CD4-positive, alpha-beta T cell treated with Interferon gamma for 1 hour (primary cell): ENCODE data around the gene TBC1D30.
"Not testable (repeated sequence)": the region's sequence is repeated elsewhere in the genome, so short reads cannot be mapped to it uniquely, and the experiment has no call there.

Experiments used
- DNase-seq: peaks from one replicate; pipeline ENCODE4 v3.0.0-alpha.2; 2020

The TBC1D30 gene, protein sequence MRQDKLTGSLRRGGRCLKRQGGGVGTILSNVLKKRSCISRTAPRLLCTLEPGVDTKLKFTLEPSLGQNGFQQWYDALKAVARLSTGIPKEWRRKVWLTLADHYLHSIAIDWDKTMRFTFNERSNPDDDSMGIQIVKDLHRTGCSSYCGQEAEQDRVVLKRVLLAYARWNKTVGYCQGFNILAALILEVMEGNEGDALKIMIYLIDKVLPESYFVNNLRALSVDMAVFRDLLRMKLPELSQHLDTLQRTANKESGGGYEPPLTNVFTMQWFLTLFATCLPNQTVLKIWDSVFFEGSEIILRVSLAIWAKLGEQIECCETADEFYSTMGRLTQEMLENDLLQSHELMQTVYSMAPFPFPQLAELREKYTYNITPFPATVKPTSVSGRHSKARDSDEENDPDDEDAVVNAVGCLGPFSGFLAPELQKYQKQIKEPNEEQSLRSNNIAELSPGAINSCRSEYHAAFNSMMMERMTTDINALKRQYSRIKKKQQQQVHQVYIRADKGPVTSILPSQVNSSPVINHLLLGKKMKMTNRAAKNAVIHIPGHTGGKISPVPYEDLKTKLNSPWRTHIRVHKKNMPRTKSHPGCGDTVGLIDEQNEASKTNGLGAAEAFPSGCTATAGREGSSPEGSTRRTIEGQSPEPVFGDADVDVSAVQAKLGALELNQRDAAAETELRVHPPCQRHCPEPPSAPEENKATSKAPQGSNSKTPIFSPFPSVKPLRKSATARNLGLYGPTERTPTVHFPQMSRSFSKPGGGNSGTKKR

DNA sequence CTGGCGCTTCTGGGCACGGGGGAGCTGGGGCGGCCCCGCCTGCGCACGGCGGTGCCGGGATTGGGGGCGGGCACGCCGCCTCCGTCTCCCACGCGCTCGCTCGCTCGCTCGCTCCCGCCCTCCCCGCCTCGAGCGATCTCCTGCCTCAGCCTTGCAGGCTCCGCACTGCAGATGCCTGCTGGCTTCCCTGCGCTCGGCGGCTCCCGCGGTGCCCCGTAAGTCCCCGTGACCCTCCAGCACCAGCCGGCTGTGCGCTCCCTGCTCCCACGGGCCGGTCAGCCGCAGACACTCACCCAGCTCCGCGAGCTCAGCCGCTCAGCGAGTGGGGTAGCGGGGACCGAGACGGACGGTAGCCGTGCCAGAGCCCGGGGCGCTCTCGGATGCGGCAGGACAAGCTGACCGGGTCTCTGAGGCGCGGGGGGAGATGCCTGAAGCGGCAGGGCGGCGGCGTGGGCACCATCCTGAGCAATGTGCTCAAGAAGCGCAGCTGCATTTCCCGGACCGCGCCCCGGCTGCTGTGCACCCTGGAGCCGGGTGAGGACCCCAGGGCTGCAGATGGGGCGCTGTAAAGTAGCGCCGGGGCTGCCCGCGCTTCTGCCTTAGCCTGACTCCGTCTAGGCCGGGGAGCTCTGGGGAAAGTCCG, at the start of gene TBC1D30:
TSS of gene TBC1D30 (plus strand) at position 148 of the 643 bp plus-strand sequence. CDS start at position 381, 233 bp downstream.
- no peak for DNase-seq

GRCh38 chr12:64775147-64775736, 49.2 kb upstream of the TBC1D30 start:
- not testable (repeated sequence) for DNase-seq

DNA sequence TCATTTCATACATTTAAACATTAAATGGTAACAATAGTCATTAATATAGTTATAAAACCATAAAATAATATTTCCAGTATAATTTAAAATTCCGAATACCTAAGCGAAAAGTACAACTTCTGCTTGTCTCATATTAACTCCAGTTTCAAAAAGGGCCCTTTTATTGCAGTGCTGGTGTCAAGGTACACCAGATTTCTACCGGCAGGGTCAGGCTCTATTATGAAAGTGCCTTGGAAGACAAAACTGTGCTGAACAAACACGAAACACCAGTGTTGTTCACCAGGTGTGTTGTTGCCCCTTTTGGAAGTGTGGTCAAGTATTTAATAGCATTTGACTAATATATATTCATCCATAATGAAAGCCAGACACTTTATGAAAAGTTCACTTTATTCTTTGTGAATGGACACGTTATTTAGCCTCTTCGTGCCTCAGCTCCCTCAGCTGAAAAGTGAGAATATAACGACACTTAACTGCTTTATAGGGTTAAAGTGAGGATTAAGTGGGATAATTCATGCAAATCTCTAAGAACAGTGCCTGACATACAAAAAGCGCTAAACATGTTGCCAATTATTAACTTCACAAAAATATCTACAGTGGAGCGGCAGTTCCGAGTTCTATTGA, 45.0 kb upstream of the TBC1D30 start:
- no peak for DNase-seq

DNA sequence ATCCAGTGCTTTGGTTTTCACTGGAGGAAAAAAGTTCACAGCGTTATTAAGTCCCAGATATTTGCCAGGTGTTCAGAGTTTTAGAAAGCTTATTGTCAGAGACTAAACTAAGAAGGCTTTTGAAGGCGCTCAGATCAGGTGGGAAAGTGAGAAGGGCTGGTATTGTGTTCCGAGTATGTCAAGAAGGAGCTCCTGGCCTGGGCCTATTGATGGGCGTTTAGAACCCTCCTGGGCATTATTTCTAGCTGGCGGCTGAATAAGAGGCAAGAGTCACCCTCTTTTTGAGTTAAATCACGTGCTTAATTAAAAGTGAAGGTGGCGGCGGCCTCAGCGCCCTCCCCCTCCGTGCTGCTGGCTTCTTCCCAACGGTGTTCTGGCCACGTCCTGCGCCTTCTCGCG, 44.3 kb upstream of the TBC1D30 start:
- DNase-seq: no peak

- peak; percentile 6 for DNase-seq
Measured at GRCh38 chr12:64780531-64781279, 43.7 kb upstream of the TBC1D30 start.

DNA sequence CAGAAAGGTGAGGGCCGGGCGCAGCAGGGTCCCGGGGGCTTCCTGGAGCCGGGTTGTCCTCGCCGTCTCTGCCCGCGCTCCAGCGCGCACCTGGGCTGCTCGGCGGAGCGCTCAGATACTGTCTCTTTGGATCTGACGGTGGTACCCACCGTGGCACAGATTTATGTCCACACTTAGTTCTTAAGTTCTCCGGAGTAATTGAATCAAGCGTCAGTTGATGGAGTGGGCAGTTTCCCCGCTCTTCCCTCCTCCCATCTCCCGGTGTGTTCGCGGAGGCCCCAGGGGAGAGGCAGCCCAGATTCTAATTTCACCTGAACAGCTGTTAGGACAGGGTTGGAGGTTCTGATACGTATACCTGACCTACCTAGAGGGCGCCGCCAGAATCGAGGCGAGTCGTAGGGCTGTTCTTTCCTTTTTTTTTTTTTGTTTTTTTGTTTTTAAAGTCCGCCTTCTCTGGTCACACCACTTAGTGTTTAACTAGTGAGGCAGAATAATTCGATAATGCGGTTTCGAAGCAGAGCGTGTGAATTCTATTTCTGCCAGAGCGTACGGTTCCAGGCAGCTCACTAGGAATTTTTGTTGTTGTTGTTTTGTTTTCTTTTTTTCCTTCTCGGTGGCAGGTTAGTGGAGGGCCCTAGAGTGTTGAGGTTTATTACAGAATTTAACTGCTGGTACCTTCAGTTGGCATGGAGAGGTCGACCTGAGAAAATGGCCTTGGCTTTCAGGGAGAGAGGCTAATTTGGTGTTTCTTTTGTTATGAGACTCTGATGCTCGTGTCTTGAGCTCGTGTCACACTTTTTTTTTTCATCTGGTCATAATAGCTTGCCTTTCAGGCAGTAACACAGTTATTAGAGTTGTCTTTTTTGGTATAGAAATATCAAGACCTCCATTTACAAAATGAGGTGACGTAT, 42.9 kb upstream of the TBC1D30 start:
- DNase-seq: no peak

GRCh38 chr12:64782191-64782876, 42.1 kb upstream of the TBC1D30 start:
- no peak for DNase-seq

DNA sequence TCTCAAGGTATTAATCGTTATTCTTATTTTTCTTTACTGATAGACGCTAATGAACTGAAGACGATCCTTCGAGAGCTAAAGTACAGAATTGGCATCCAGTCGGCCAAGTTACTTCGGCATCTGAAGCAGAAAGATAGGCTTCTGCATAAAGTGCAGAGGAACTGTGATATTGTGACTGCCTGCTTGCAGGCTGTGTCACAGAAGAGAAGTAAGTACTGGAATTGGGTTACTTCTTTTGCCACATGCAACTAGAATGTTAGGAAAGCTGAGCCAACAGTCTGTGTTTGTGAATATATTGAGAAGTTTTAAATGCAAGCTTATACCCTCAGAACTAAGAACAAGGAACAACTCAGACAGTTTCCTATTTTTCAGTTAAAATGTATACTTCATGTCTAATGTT, 38.6 kb upstream of the TBC1D30 start:
- no peak for DNase-seq

DNA sequence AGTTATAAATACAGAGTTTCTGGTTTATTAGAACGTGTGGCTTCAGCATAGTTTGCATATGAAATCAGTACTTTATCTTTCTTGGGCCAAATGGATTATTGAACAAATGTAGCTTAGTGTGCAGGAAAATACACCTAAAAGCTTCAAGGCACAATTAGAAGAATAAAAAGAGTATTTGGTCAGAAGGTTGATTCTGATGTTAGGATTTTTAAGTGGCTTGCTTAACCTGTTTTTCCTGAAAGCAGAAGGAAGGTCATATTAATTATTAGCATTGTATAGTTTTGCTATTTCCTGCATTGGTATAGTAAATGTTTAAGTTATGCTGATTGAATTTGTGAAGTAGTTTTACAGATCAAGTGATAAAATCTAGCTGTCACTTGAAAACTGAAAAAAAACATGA, 34.3 kb upstream of the TBC1D30 start:
- DNase-seq: no peak

DNA sequence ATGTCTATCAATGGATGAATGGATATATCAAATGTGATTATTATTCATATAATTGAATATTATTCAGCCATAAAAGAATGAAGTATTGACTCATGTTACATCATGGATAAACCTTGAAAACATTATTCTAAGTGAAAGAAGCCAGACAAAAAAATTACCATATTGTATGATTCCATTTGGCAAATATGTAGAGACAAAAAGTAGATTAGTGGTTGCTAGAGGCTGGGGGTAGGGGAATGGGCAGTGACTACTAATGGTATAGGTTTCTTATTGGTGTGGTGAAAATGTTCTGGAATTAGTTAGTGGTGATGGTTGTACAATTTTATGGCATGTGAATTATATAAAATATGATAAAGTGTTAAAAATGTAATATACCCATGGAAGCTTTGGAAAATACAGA, 33.4 kb upstream of the TBC1D30 start:
- DNase-seq: no peak

- no peak for DNase-seq
Measured at GRCh38 chr12:64792128-64792527, 32.3 kb upstream of the TBC1D30 start.

GRCh38 chr12:64793610-64794009, 30.8 kb upstream of the TBC1D30 start:
- DNase-seq: no peak

- DNase-seq: no peak
Measured at GRCh38 chr12:64794305-64794704, 30.1 kb upstream of the TBC1D30 start.

DNA sequence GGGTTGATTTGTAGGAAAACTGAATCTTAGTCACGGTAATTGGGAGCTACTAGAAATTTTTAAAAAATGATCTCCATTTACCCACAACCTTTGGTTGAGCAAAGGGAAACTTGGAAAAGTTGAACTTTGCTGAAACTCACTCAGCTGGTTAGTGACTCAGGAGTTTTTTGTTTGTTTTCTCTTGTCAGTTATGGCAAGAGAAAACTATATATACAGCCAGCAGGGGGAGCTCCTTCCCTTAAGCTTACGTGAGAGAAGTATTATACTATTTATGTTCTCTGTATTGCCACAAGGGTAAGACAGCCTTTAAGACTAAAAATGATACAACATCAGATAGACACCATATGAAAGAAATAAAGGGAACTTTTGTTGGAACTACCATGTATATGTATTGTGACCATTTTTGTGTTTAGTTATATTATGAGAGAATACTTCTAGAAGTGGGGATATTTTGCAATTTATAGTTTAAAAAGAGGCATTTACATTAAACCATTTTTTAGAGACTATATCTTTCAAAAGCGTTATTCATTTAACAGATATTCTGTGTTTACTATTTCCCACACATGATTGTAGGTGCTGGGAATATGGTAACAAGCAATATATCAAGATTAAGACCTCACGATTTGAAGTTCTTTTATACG, 28.1 kb upstream of the TBC1D30 start:
- peak; percentile 23 for DNase-seq

DNA sequence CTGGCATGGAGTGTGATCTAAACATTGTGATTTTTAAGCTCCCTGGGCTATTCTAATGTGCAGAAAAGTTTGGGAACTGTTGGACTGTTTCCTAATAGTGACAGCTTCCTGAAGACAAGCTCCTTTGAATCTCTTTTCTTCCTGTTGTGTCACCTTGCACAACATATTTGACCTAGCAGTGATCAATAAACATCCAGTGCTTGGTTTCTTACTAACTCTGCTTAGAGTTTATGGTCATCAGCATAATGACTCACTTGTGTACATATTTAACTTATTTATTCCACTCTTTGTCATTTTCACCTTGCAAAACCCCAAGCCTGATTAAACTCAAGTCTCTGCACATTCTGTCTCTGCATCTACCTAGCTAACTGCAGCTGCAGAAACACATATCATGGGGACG, 27.3 kb upstream of the TBC1D30 start:
- DNase-seq: no peak

- no peak for DNase-seq
Measured at GRCh38 chr12:64798165-64798564, 26.3 kb upstream of the TBC1D30 start.

- DNase-seq: no peak
Measured at GRCh38 chr12:64800640-64801039, 23.8 kb upstream of the TBC1D30 start.

DNA sequence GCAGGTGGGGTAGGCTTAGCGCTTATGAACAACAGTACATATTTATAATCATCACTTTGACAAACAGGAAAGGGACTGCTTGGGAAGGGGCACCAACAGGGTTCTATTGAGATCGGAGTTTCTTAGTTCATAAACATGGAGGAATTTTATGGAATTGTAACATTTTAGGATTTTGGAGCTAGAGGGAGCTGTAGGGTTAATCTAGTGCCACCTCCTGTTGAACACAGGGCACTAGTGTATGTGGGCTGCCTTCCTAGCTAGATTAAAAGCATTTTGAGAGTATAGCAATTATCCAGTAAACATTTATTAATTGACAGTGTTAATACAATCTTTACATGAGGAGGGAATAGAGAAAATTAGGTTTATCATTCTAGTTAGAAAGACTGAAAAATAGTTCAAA, 23.1 kb upstream of the TBC1D30 start:
- DNase-seq: no peak

- peak; percentile 18 for DNase-seq
Measured at GRCh38 chr12:64802180-64802775, 22.2 kb upstream of the TBC1D30 start.
